BLaER1 treated with 17β-estradiol and CSF1 and Interleukin-3, amounts not matched to agents 10 nM and 100 nM (cell line): ENCODE measurements around the gene JPH3.

Source experiments
- H3K27ac ChIP-seq, 11 experiments: shearing (Covaris generic); formaldehyde crosslinking; 2 replicates each; pipeline ENCODE4 v1.8.1; 2022
- H3K27me3 ChIP-seq, 11 experiments: shearing (Covaris generic); formaldehyde crosslinking; 2 replicates each; pipeline ENCODE4 v1.8.1; 2022
- H3K36me3 ChIP-seq, 11 experiments: shearing (Covaris generic); formaldehyde crosslinking; 2 replicates each; pipeline ENCODE4 v1.8.1; 2022
- H3K4me1 ChIP-seq, 10 experiments: shearing (Covaris generic); formaldehyde crosslinking; 2 replicates each; pipeline ENCODE4 v1.8.1; 2022
- H3K4me2 ChIP-seq, 11 experiments: shearing (Covaris generic); formaldehyde crosslinking; 2 replicates each; pipeline ENCODE4 v1.8.1; 2022
- H3K4me3 ChIP-seq, 10 experiments: shearing (Covaris generic); formaldehyde crosslinking; 2 replicates each; pipeline ENCODE4 v1.8.1; 2022
- H3K9ac ChIP-seq, 11 experiments: shearing (Covaris generic); formaldehyde crosslinking; 2 replicates each; pipeline ENCODE4 v1.8.1; 2022
- H3K9me3 ChIP-seq, 11 experiments: shearing (Covaris generic); formaldehyde crosslinking; replicated peaks in 1 of 11; 2 replicates each; pipeline ENCODE4 v1.8.1; 2022
- H4K20me1 ChIP-seq, 11 experiments: shearing (Covaris generic); formaldehyde crosslinking; 2 replicates each; pipeline ENCODE4 v1.8.1; 2022
- Cebpa-rat ChIP-seq, 11 experiments: shearing (Covaris generic); IDR thresholded peaks; 2 replicates each; pipeline ENCODE4 v1.8.1; 2022

Gene JPH3

DNA sequence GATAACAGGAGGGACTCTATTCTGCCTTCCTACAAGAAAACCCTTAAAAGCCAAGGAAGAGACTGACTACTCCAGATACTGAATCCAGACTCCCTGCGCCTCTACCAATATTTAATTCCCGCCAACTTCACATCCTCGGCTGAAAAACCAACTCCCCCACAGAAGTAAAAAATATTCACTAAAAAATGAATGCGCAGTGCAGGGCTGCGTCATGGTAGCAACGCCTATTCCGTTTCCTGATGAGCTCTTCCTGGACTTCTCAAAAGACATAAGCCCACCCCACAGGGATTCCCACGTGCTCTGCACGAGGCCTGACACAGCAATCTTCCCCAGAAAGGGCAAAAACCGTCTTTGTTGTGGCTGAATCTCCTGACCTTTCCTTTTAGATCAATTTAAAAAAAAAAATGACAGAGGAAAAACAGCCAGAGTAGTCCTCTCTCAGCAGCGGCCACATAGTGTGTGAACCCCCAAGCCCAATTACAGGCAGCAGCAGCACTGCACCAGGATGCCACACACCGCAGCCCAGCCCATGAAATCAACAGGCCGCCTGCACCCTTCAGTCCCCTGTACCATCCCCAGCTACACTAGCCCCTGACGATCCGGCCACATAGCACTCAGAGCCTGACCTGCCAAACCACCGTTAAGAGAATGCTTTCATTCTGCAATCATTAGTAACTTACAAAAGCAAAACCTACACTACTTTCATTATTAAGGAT is 139.6 kb downstream of the JPH3 start:
- Histone ChIP-seq H3K27me3 (no peaks in the 10 kb centered on the region), H3K9me3 (no peaks in the 10 kb centered on the region), H3K9ac (0 out of 22 replicates have a peak overlapping the region, but pooled peaks of 1 of the 11 experiments have one; percentile 7), H3K4me1 (no peaks in the 10 kb centered on the region), H4K20me1 (peaks cover 0 to 91% (median 68%) of the 10 kb centered on the region in 11 experiments; a peak in 19 of 22 replicates), H3K27ac (no peak overlapping the region), H3K36me3 (peaks cover 74 to 92% (median 90%) of the 10 kb centered on the region in 11 experiments), H3K4me3 (no peak overlapping the region), H3K4me2 (no peak overlapping the region)
- TF ChIP-seq Cebpa-rat (IDR thresholded peaks at IDR 0.05): no peak

DNA sequence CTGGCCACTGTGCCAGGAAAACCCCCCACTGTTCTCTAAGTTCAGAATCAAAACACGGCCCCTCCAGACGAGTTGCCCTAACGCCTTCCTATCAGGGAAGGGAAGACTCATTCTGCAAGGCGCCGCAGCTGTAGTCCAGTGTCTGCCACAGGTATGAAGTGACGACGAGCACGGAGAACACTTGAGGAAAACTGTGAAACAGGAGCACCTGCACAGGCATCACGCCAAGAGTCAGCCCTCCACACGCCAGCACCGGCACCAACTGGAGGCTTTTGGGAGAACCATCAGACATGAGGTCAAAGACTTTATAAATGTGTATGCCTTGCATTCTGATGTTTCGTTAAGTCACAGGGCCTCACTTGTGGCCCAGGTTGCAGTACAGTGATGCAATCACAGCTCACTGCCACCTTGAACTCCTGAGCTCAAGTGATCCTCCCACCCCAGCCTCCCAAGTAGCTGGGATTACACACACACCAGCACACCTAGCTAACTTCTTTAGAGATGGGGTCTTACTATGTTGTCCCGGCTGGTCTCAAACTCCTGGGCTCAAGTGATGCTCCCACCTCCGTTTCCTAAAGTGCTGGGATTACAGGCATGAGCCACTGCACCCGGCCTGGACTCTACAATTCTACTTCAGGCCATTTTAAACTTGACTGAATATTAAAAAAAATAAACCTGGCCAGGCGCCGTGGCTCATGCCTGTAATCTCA is 140.6 kb downstream of the JPH3 start:
- no peak overlapping the region; a peak in 2 of 22 replicates for H3K9ac ChIP-seq
- no peak overlapping the region for H3K4me2 ChIP-seq
- H3K27ac ChIP-seq: no peak overlapping the region
- H3K9me3 ChIP-seq: no peaks in the 10 kb centered on the region
- no peak for TF ChIP-seq Cebpa-rat (IDR thresholded peaks at IDR 0.05)
- peaks cover 0 to 91% (median 71%) of the 10 kb centered on the region in 11 experiments; a peak in 19 of 22 replicates for H4K20me1 ChIP-seq
- H3K36me3 ChIP-seq: peaks cover 74 to 92% (median 90%) of the 10 kb centered on the region in 11 experiments
- H3K4me3 ChIP-seq: no peak overlapping the region
- no peaks in the 10 kb centered on the region for H3K27me3 ChIP-seq
- no peaks in the 10 kb centered on the region for H3K4me1 ChIP-seq

DNA sequence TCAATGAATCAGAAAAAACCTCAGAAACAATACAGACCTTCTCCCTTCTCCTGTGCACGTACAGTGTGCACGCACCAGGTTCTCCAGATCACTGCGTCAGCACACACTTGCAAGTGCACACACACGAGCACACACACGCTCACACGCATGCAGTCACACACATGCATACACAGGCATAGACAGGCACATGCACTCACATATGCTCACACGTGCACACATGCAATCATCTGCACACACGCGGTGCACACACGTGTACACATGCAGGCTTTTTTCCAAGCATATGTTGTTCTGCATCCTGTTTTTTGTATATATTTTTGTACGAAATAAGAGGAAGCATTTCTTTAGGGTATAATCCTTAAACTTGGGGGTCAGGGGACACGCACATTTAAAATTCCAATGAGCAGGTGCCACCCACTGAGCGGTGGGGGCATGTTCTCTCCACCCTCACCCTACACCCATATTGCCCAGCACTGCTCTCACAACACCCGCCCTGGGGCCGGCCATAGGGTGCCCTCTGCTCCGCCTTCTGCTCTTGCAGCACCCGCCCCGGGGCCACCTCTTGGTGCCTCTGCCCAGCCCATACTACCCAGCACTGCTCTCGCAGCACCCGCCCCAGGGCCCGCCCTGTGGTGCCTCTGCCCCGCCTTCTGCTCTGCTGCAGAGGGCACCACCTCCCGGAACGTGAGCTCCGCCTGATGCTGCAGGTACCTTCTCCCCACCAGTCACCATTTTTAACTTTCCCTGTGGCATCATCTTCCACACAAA is 142.6 kb downstream of the JPH3 start:
- Histone ChIP-seq H3K9me3 (no peaks in the 10 kb centered on the region), H4K20me1 (peaks cover 0 to 100% (median 78%) of the 10 kb centered on the region in 11 experiments; a peak in 19 of 22 replicates), H3K36me3 (peaks cover 88 to 100% (median 99%) of the 10 kb centered on the region in 11 experiments), H3K27me3 (no peaks in the 10 kb centered on the region), H3K27ac (no peak overlapping the region), H3K4me1 (no peaks in the 10 kb centered on the region), H3K9ac (no peak overlapping the region), H3K4me3 (no peak overlapping the region), H3K4me2 (no peak overlapping the region)
- no peak for TF ChIP-seq Cebpa-rat (IDR thresholded peaks at IDR 0.05)

DNA sequence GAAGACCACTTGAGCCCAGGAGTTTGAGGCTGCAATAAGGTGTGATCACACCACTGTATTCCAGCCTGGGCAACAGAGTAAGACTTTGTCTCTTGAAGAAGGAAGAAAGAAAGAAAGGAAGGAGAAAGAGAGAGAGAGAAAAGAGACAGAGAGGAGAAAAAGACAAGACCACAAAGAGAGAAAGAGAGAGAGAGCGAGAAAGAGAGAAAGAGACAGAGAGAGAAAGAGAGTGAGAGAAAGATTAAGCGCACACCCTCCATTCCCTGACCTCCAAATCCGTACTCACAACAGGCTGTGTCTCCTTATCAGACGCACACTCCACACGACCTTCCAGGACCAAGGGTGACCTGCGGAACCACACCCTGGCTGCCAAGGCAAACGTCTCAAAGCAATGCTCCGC is 143.9 kb downstream of the JPH3 start:
- TF ChIP-seq Cebpa-rat (IDR thresholded peaks at IDR 0.05): no peak
- Histone ChIP-seq H3K36me3 (peaks cover 88 to 100% (median 99%) of the 10 kb centered on the region in 11 experiments), H3K27me3 (no peaks in the 10 kb centered on the region), H3K4me2 (no peak overlapping the region), H3K9me3 (no peaks in the 10 kb centered on the region), H3K27ac (no peak overlapping the region), H3K4me1 (peaks cover 0 to 8% (median 0%) of the 10 kb centered on the region in 10 experiments; a peak in 4 of 20 replicates), H3K4me3 (no peak overlapping the region), H4K20me1 (peaks cover 0 to 100% (median 78%) of the 10 kb centered on the region in 11 experiments; a peak in 19 of 22 replicates), H3K9ac (no peak overlapping the region)
